GM18526 (cell line): ENCODE data around the gene SLC22A7.
A peak's percentile ranks its signal among the peaks of the same experiment; 100 is the strongest.

Experiments
- POLR2A ChIP-seq: IDR thresholded peaks from 3 replicates; pipeline ENCODE4 v1.6.1; 2011; ENCODE audit not compliant: insufficient read length; ENCODE audit errors: extremely low read depth

Gene SLC22A7

GRCh38 chr6:43298565-43299337 is 691 bp downstream of the SLC22A7 start:
- no peak for TF ChIP-seq POLR2A

- no peak for TF ChIP-seq POLR2A
These were observed 1.6 kb downstream of the SLC22A7 start for GRCh38 chr6:43299338-43300293.

DNA sequence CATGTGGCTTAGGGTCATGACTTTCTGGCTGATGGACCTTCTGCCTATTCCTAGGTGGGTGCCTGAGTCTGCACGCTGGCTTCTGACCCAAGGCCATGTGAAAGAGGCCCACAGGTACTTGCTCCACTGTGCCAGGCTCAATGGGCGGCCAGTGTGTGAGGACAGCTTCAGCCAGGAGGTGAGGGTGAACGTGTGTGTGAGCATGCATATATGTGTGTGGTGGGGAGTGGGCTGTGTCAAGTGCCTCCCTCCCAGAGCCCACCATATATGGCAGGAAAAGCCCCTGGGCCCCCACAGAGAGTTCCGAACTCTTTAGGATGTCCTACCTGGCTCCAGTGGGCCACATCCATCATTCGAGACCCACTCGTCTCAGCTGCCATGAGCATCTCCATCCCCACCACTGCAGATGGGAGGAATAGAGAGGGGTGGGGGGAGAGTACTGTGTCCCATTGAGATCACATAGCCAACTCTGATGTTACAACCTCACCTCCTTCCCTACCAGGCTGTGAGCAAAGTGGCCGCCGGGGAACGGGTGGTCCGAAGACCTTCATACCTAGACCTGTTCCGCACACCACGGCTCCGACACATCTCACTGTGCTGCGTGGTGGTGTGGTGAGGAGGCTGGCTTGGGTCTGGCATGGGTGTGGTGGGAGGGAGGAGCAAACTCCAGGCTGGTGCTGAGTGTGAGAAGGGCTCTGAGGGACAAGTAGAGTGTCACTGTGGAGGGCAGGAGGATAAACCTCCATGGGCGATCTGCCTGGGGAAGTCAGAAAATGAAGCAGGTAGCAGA is 3.2 kb downstream of the SLC22A7 start:
- TF ChIP-seq POLR2A: no peak

DNA sequence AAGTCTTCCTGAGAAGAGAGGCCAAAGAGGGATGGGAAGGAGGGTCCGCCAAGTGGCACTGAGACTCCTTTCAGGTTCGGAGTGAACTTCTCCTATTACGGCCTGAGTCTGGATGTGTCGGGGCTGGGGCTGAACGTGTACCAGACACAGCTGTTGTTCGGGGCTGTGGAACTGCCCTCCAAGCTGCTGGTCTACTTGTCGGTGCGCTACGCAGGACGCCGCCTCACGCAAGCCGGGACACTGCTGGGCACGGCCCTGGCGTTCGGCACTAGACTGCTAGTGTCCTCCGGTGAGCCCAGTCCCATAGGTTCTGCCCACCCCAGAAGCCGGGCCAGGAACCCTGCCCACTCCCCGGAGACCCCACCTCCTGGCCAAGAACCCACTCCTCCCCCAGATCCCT is 4.1 kb downstream of the SLC22A7 start:
- TF ChIP-seq POLR2A: no peak

DNA sequence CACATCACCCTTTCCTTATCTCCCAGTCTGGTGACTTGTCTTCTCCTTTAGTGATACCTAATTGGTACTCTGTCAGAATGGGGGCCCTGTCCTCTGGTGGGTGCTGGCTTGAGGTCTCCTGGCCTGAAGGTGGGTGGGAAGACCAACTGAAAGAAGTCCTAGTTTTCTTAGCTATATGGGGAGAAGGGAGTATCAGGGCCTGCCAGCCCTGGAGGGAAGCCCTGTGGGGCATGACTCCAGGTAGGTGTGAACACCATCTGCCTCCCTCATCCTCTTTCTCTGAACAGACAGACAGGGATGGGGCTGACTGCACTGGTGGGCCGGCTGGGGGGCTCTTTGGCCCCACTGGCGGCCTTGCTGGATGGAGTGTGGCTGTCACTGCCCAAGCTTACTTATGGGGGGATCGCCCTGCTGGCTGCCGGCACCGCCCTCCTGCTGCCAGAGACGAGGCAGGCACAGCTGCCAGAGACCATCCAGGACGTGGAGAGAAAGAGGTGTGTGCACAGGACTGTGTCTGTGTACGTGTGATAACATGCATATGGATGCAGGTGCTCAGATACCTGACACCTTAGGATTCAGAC is 5.8 kb downstream of the SLC22A7 start:
- TF ChIP-seq POLR2A: no peak

- TF ChIP-seq POLR2A: no peak
These were observed 6.3 kb downstream of the SLC22A7 start for GRCh38 chr6:43304361-43304760.

DNA sequence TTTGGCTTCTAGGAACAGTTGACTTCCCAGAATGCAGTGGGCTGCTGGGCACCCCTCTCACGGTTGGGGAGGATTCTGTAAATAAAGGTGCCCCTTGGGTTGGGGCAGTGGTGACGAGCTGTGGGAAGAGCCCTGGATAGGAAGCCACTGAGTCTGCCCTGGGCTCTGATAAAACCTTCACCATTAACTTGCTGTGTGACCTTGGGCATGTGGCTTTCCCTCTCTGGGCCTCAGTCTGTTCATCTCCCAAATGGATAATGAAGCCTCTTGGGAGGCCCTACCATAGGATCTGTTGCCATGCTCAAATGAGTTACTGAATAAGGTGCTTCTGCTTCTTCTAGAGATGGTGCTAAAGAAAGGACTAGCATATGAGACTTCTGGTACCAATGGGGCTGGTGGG is 6.8 kb downstream of the SLC22A7 start:
- TF ChIP-seq POLR2A: no peak

DNA sequence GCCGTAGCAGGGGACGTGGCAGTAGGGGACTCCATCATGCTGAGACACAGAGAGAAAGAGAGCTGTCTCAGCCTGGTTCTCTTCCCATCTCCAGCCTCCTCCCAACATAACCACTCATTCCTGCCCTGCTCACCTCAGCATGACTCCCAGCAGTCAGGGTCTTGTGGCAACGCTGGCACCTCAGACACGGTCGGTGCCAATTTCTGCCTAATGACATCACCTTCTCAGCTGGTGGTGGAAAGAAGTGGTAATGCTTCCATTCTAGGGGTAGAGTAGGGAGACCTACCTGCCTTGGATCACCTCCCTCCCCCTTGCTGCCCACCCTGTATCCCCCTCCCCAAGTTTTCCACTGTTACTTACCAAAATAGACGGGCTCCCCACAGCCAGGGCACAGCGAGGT is 8.0 kb downstream of the SLC22A7 start:
- no peak for TF ChIP-seq POLR2A

DNA sequence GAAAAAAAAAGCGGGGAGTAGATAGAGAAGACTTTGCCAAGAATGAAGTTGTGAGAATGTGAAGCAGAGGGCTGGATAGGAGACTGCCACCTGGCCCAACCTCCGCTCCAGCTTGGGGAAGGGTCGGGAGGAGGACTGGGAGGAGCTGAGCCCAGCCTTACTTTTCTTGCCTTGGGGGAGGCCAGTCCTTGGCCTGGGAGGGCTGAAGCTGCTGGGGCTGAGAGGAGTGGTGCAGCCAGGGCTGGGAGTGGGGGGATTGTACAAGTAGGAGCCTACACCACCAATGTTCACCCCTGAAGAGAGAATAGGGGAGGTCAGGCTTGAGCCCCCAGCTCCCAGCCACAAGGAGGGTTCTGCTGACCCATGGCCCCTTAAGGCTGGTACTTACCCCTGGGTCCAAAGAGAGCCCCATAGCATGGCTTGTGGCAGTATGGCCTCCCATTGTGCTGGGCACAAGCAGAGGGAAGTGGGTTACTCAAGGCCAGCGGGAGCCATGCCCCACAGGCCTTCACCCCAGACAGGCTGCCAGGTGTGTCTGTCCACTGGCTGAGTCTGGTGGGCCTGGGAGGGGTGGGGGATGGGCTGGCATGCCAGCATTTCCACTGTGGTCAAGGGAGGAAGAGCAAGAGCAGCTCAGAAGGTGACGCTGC is 9.5 kb downstream of the SLC22A7 start:
- no peak for TF ChIP-seq POLR2A

GRCh38 chr6:43308101-43308989 is 10.3 kb downstream of the SLC22A7 start, which contains the start of gene CRIP3:
Gene CRIP3, minus strand, starts transcription at chr6:43308826. Its CDS starts 34 bp downstream, at chr6:43308792.
- TF ChIP-seq POLR2A: peak; percentile 40

DNA sequence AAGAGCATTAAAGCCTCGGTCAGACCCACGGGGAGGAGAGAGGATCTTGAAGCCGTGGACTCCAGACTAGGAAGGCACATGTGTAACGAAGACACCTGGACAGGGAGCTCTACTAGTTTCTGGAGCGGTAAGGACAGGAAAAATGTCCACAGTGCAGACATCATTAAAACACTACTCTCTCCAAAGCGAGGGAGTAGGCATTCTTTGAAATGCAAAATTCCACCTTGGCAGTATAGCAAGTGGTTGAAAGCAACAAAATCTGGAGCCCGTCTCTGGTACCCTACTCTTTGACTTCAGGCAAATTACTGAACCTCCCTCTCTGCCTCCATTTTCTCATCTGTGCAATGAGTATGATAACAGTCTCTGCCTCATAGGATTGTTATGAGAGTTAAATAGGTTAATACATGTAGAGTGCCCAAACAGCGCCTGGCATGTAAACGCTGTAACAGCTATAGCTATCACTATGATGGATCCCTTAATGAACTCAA is 11.0 kb downstream of the SLC22A7 start:
- TF ChIP-seq POLR2A: peak; percentile 4

GRCh38 chr6:43310134-43310533 is 12.1 kb downstream of the SLC22A7 start:
- TF ChIP-seq POLR2A: no peak

DNA sequence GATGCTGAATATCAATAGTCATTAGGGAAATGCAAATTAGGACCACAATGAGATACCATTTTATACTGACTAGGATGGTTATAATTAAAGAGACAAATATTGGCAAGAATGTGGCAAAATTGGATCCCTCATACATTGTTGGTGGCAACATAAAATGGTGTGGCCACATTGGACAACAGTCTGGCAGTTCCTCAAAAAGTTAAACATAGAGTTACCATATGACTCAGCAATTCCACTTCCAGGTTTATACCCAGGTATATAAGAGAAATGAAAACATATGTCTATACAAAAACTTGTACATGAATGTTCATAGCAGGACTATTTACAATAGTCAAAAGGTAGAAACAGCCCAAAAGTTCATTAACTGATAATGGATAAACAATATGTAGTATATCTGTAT is 12.6 kb downstream of the SLC22A7 start:
- TF ChIP-seq POLR2A: no peak
